ENCODE results near the gene RBM10.

GRCh38 chrX:47143894-47144625 lies 961 bp upstream of the RBM10 start:
- TF ChIP-seq CTCF (IDR thresholded peaks at IDR 0.05; ENCODE audit: insufficient read depth, low read depth, low read length): no peak
- no peak for TF ChIP-seq EZH2 (IDR thresholded peaks at IDR 0.05; ENCODE audit: insufficient read depth, low read length)

Data from astrocyte (in vitro differentiated cells and primary cell).